AG04449 (cell line): ENCODE results near the gene RDX.

Experiments
- CTCF ChIA-PET: fragments of 350-600 bp; formaldehyde crosslinking; extraction: SDS; loops from one replicate; lab custom pipeline; 2021; ENCODE audit warnings: antibody characterized with exemption; lab: Yijun Ruan, JAX
- POLR2A ChIA-PET: fragments of 400-600, 350-600 bp; formaldehyde crosslinking; extraction: SDS; loops from one replicate; lab custom pipeline; 2020; ENCODE audit warnings: antibody characterized with exemption, inconsistent platforms; lab: Yijun Ruan, JAX
- DNase-seq: peaks from one replicate; pipeline ENCODE4 v3.0.0-alpha.2; 2010; ENCODE audit warnings: low read depth, low spot score
- H3K4me3 ChIP-seq: 2 replicates; pipeline ENCODE4 v1.5.1; 2011; ENCODE audit warnings: low read depth, mild to moderate bottlenecking, control low read depth, low read length
- CTCF ChIP-seq: IDR thresholded peaks from one replicate; pipeline ENCODE4 v1.5.1; 2011; ENCODE audit warnings: mild to moderate bottlenecking, moderate library complexity, low read length, control low read depth, inconsistent platforms; ENCODE audit not compliant: insufficient read depth; ENCODE audit errors: missing control alignments

The RDX gene

GRCh38 chr11:110177086-110177456, 119.3 kb downstream of the RDX start:
- no peak for DNase-seq
- H3K4me3 ChIP-seq: no peak overlapping the region
- ChIA-PET CTCF (interaction anchor here (0.6 to 2.9 kb wide), 2 partner anchors 24 to 238 kb away, joined by 3 to 10 read pairs; no protein-coding TSS in a partner anchor), POLR2A (no interaction called here)
- TF ChIP-seq CTCF: no peak

- no peak for TF ChIP-seq CTCF
- ChIA-PET CTCF (interaction anchor here (2.0 kb wide), 1 partner anchor 12 kb away, joined by 8 read pairs; no protein-coding TSS in a partner anchor), POLR2A (no interaction called here)
- H3K4me3 ChIP-seq: no peak overlapping the region
- no peak for DNase-seq
These were observed 119.9 kb downstream of the RDX start for GRCh38 chr11:110176366-110177085.

DNA sequence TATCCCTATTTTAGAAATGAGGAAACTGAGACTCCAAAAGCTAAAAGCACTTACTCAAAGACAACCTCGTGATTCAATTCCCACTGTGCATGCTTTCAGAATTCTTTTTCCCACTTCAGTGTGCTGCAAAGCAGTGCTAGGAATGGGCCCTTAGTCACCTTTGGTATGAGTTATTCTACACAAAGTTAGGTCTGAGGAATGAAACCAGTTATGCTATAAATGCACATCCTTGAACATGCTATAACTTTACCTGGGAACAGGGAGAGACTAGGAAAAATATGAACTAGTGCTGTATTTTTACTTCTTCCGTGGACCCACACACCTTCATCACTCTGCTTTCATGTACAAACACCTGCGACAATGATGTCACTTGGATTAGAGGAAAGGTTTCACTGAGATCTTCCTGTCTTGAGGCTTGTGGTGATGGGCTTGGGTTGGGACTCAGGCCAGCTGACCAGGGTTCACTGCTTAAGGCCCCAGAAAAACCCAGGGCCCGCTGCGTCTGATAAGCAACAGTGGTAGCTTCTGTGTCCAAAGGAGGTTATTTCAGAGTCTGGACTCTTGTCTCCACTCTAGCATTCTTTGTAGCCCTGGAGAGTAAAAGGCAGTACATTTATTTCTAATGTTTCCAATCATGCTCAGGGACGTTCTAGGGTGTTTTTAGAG, 121.6 kb downstream of the RDX start:
- POLR2A ChIA-PET: interaction anchor here (0.6 kb wide), 1 partner anchor 60 kb away, joined by 3 read pairs; no protein-coding TSS in a partner anchor

DNA sequence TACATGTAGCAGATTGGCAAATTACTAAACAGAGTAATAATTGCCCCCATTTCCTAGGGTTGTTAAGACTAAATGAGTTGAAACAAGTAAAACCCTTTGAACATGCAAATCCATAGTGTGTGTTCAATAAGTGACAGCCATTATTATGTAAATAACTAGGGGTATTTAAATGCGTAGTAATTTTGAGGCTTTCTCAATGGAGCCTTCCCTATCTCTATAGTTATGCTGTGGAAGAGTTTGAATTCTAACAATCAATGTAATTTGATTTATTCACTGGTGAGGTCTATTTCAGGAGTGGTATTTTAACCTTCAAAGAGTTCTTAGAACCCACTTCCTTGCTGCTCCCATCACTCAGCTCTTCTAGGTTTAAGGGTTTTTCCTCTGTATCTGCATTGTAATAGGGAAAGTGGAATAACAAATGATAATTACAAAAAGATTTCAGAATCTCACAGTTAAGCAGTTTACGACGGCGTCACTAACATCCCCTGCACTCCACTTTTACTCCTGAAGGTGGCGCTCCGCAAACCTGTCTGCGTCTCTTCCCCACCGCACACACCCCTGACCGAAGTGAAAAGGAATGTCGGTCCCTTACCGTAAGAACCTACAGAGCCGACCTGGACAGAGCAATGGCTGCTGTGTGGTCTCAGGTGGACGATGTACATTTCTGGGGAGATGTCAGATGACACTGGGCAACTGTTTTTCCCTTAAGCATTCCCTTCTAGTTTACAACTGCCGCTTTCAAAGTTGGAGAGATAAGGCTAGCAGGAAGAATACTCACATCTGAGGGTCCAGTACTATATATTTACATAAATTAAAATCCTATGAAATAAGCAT, 122.4 kb downstream of the RDX start:
- ChIA-PET POLR2A (no interaction called here), CTCF (interaction anchor here (0.8 to 3.1 kb wide), 15 partner anchors 9 to 265 kb away, joined by 3 to 22 read pairs (median 4); no protein-coding TSS in a partner anchor)
- peak; percentile 75 for TF ChIP-seq CTCF
- H3K4me3 ChIP-seq: peak overlapping the region; percentile 29; the same call in 1 of the 2 replicates
- no peak for DNase-seq

More for the DNA sequence above, 121.6 kb downstream of the RDX start:
- no peak for TF ChIP-seq CTCF
- CTCF ChIA-PET: interaction anchor here (0.9 to 3.1 kb wide), 8 partner anchors 10 to 265 kb away, joined by 3 to 22 read pairs (median 5); no protein-coding TSS in a partner anchor
- H3K4me3 ChIP-seq: no peak overlapping the region
- DNase-seq: no peak

DNA sequence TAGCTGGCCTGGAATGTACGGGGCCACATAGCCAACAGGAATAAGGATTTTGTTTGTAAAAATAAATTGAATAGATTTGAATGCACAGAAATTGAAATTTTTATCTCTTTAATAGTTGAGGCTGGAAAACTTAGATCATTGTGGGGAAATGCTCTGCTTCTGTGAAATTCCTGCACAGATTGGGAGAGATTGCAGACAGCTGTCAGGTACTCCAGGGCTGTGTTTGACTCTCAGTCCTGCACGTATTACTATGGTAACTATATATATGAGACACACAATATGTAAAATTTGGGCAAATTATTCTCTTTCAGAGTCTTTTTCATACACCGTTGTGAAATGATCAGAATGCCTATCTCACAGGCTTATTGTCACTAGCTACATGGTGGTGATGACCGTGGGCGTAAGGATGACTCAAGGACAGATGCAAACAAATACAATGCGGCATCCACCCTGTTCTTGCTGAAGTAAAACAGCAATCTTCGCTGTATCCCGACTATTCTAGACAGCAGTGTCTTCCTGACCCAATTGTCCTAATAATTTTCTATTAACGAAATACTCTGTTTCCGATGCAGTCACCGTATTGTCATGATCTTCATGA, 123.8 kb downstream of the RDX start:
- no peak overlapping the region for H3K4me3 ChIP-seq
- ChIA-PET CTCF (interaction anchor here (0.9 to 1.8 kb wide), 5 partner anchors 8 to 261 kb away, joined by 3 to 8 read pairs (median 5); no protein-coding TSS in a partner anchor), POLR2A (no interaction called here)
- no peak for TF ChIP-seq CTCF
- no peak for DNase-seq
